ENCODE results near the gene BMP7.

Gene BMP7

DNA sequence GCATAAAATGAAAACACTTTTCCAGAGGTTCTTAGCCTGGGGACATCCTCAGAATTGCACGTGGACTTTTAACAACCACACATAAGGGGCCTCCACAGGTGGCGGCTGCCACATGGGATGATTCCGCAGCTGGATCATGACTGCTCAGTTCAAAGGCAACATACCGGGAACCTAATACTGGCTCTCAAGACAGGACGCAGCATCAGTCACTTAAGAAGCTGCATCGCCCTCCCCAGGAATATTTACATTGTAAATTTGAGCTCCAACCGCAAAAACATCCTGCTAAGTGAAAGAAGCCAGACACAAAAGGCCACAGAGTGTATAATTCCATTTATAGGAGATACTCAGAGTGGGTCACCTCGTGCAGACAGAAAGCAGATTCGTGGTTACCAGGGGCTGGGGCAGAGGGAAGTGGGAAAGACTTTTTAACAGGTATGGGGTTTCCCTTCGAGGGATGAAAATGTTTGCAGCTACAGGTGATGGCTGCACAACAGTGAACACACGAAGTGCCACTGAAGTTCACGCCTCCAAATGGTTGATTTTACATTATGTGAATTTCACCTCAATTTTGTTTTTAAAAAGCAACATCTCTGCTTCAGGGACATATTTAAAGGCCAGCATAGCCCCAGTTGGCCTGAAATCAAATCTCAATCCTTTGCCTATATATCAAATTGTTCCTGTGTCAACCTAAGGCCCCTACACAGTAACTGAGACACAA, 141.5 kb downstream of the BMP7 start:
- DNase-seq (ENCODE audit: low read depth in 2 of 2): no peak

DNA sequence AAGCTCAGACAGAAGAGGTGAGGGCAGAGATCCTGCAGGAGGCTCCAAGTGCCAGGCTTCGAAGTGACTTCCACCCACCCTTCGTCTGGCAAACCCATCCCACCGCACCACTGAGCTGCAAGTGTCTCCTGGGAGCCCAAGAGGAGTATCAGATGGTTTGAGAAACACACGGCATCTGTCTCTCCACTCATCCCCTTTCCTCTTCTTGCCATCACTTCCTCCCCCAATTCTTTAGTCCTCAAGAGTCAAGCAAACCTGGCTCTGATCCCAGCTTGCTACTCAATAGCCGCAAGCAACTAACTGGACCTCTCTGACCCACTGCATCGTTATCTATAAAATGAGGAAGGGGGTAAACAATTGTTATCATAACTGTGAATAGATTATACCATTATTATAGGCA, 142.1 kb downstream of the BMP7 start:
- DNase-seq (ENCODE audit: low read depth in 2 of 2): no peak

GRCh38 chr20:57123504-57123903, 142.9 kb downstream of the BMP7 start:
- no peak for DNase-seq (ENCODE audit: low read depth in 2 of 2)

- DNase-seq (ENCODE audit: low read depth in 2 of 2): no peak
Observed at GRCh38 chr20:57122536-57123489, 143.6 kb downstream of the BMP7 start.

GRCh38 chr20:57118964-57119363, 147.5 kb downstream of the BMP7 start:
- DNase-seq (ENCODE audit: low read depth in 2 of 2): no peak
